ENCODE measurements around the gene TMEM204.

TMEM204 gene

DNA sequence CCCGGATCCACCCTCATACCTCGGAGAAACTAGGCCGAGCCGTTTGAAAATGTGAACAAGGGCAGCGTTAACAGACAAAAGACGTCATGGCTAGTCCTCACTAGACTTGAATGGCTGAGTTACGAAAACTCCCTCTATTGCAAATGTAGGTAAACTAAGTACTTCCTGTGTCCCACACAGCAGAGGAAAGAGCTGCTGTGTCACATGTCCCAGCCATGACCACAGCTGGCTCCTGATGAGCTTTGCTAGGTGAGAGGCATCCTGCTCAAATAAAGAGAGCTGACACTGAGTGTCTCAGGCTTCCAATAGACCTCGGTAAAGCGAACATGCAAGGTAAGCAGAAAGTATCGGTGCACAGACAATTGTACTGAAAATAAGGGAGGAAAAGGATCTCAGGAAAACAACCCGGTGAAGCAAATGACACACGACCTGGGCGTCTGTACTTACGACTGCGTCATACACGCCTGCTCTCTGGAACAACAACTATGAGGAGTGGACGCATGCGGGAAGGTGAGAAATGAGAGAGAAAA is 26.0 kb downstream of the TMEM204 start:
- DNase-seq (ENCODE audit: low read depth) = no peak
- H3K4me3 ChIP-seq (ENCODE audit: low read depth, low read length) = no peak overlapping the region
- TF ChIP-seq, protein P1, sequence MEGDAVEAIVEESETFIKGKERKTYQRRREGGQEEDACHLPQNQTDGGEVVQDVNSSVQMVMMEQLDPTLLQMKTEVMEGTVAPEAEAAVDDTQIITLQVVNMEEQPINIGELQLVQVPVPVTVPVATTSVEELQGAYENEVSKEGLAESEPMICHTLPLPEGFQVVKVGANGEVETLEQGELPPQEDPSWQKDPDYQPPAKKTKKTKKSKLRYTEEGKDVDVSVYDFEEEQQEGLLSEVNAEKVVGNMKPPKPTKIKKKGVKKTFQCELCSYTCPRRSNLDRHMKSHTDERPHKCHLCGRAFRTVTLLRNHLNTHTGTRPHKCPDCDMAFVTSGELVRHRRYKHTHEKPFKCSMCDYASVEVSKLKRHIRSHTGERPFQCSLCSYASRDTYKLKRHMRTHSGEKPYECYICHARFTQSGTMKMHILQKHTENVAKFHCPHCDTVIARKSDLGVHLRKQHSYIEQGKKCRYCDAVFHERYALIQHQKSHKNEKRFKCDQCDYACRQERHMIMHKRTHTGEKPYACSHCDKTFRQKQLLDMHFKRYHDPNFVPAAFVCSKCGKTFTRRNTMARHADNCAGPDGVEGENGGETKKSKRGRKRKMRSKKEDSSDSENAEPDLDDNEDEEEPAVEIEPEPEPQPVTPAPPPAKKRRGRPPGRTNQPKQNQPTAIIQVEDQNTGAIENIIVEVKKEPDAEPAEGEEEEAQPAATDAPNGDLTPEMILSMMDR (IDR thresholded peaks at IDR 0.05; ENCODE audit: low read depth, low read length, missing control alignments) = no peak

DNA sequence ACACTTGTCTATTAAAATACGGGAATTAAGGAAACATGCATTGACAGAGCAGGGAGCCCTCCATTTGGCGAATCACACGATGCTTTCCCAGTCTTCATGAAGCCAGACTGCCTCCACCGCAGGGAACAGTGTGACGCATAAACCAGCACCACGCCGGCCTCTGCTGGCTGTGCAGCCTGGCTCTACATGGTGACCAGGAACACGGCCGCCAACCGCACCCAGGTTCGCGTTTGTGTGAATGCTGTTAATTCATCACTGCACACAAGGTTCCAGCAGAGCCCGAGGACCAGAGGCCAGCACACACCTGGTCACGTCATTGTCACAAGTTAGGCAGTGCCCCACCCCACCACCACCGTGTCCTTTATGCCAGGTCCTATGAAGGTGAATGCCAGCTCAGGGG is 26.7 kb downstream of the TMEM204 start:
- TF ChIP-seq, protein P1 (IDR thresholded peaks at IDR 0.05; ENCODE audit: low read depth, low read length, missing control alignments) = no peak
- no peak overlapping the region for H3K4me3 ChIP-seq (ENCODE audit: low read depth, low read length)
- no peak for DNase-seq (ENCODE audit: low read depth)

DNA sequence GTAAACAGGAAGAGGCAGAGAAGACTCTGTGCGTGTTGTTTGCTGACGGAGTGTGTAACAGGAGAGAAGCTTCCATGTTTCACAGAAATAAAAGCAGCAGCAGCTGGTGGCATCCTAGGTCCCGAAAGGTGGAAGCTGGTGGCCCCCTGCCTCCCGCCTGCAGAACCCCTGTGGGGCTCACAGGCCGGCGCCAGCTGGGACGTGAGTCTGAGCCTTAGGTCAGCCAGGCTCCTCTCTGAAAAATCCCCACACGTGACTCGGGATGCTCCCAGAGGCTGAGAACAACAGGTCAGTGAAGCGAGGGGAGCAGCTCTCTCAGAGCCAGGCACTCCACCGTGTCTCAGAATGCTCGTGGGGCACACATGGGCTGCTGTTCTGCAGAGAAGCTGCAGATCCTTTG is 27.4 kb downstream of the TMEM204 start:
- H3K4me3 ChIP-seq (ENCODE audit: low read depth, low read length) = no peak overlapping the region
- TF ChIP-seq, protein P1 (IDR thresholded peaks at IDR 0.05; ENCODE audit: low read depth, low read length, missing control alignments) = no peak
- DNase-seq (ENCODE audit: low read depth) = no peak

DNA sequence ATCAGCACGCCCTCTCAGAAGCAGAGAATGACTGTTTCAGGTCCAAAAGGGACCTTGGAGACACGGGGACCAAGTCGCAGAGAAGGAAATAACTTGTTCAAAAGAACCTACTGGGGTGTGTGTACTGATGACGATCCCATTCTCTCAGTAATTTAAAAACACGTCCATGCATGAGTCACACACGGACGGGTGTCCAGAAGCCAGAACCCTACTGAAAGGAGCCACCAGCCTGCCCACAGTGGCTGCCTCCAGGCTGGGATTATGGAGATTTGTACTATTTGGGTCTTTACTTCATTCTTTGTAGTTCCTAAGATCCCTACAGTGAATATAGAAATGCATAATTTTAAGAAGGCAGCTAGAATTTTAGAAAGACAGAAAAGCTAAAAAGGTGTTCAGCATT is 27.8 kb downstream of the TMEM204 start:
- H3K4me3 ChIP-seq (ENCODE audit: low read depth, low read length) = no peak overlapping the region
- DNase-seq (ENCODE audit: low read depth) = no peak
- TF ChIP-seq, protein P1 (IDR thresholded peaks at IDR 0.05; ENCODE audit: low read depth, low read length, missing control alignments) = no peak

DNA sequence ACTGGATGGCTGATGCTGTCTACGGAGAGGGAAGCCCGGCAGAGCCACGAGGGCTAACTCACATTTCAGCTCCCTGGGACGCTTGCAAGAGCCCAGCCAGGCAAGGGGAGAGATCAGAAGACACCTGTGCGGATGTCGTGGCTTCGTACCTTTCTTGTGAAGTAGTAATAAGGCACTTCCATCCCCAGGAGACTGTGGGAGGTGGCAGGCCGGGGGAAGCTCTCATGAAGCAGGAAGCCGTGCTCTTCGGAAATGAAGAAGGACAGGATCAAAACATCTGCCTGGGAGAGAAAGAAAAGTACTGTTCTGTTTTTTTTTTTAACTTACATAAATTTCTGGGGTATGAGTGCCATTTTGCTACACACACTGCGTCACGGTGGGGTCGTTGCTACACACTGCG is 28.4 kb downstream of the TMEM204 start:
- TF ChIP-seq, protein P1 (IDR thresholded peaks at IDR 0.05; ENCODE audit: low read depth, low read length, missing control alignments) = no peak
- H3K4me3 ChIP-seq (ENCODE audit: low read depth, low read length) = no peak overlapping the region
- DNase-seq (ENCODE audit: low read depth) = no peak

DNA sequence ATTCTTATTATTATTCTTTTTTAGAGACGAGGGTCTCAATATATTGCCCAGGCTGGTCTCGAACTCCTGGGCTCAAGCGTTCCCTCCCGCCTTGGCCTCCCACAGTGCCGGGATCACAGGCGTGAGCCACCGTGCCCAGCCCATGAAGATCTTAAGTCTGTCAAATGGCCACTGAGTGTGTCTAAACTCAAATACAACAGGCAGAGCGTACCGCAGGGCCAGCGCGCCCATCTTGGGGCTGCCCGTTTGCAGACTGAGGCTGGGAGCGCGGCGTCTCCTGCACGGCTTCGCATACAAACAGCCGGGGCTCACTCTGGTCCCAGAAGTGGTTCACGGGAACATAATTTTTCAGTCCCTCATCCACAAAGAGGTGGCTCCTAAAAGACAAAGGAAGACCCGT is 30.3 kb downstream of the TMEM204 start:
- DNase-seq (ENCODE audit: low read depth) = no peak
- TF ChIP-seq, protein P1 (IDR thresholded peaks at IDR 0.05; ENCODE audit: low read depth, low read length, missing control alignments) = no peak

DNA sequence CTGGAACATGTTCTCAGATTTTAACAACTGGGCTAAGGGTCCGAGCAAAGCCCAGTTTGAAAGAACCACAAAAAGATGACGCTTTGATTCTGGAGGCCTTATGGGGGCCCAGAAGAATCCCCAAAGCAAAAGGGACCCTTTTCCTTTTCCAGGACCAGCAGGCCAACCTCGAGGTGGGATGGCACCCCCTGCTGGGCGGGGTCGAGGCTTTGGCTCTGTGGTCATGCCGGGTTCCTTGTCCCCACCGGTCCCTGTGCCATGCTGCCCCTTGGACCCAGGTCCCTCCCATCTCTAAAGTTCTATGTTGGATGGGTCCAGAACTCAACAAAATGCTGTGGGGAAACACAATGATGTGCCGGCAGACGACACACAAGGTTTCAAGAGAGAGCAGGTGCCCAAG is 30.9 kb downstream of the TMEM204 start:
- DNase-seq (ENCODE audit: low read depth) = no peak
- TF ChIP-seq, protein P1 (IDR thresholded peaks at IDR 0.05; ENCODE audit: low read depth, low read length, missing control alignments) = peak; percentile 39
- no peak overlapping the region for H3K4me3 ChIP-seq (ENCODE audit: low read depth, low read length)

More for the DNA sequence above, 30.3 kb downstream of the TMEM204 start:
- H3K4me3 ChIP-seq (ENCODE audit: low read depth, low read length) = no peak overlapping the region
